B cell (primary cell): ENCODE measurements around the gene SLC22A12. TPM values are rescaled to one million over a fixed set of nuclear protein-coding genes. Genes with fewer than 3 reads are reported as not detected.

ENCODE experiments used
- ATAC-seq: fragments of 200-7000 bp; cut with Tn5 transposase; one replicate; pipeline ENCODE4 v1.10.0; 2021; ENCODE audit warnings: low read depth, mild to moderate bottlenecking, moderate number of reproducible peaks, moderate library complexity
- CTCF ChIA-PET: fragments of 350-600 bp; sonication (Branson Sonifier 250); formaldehyde crosslinking; loops from one replicate; lab custom pipeline; 2021; ENCODE audit warnings: antibody characterized with exemption, inconsistent platforms; lab: Charles Lee
- POLR2A ChIA-PET: fragments of 350-600 bp; sonication (Branson Sonifier 250); formaldehyde crosslinking; loops from one replicate; lab custom pipeline; 2021; ENCODE audit warnings: antibody characterized with exemption; lab: Charles Lee
- DNase-seq: peaks from one replicate; pipeline ENCODE4 v3.0.0; 2013
- H2AFZ ChIP-seq: 2 replicates; pipeline ENCODE4 v1.6.1; 2012; ENCODE audit warnings: mild to moderate bottlenecking, low read depth, low read length; ENCODE audit not compliant: insufficient read depth, poor library complexity, severe bottlenecking
- H3K27ac ChIP-seq, 2 donors: 1 replicate in 1 of 2; 2 replicates in 1 of 2; pipeline ENCODE4 v1.5.1; 2012 to 2013; ENCODE audit warnings: low read length in 2 of 2, mild to moderate bottlenecking in 2 of 2, moderate library complexity in 1 of 2
- H3K27me3 ChIP-seq, 4 experiments: fragments of 200-600 bp in 1 of 4; sonication (generic) in 1 of 4; replicated peaks in 1 of 4; 1 replicate in 2 of 4; 2 replicates in 2 of 4; pipeline versions ENCODE4 v1.6.1 to v1.7.0; 2013 to 2016; ENCODE audit warnings: low read length in 3 of 4, mild to moderate bottlenecking in 2 of 4, mixed read lengths in 1 of 4, moderate library complexity in 1 of 4; ENCODE audit not compliant: insufficient read depth in 4 of 4, control insufficient read depth in 3 of 4; ENCODE audit errors: control extremely low read depth in 1 of 4
- H3K36me3 ChIP-seq, 2 experiments: replicated peaks in 1 of 2; 1 replicate in 1 of 2; 2 replicates in 1 of 2; pipeline versions ENCODE4 v1.6.1 to v1.7.1; 2013; ENCODE audit warnings: low read length in 1 of 2; ENCODE audit not compliant: insufficient read depth in 2 of 2, control insufficient read depth in 1 of 2; ENCODE audit errors: control extremely low read depth in 1 of 2, extremely low read depth in 1 of 2
- H3K4me1 ChIP-seq, 2 donors: fragments of 200-600 bp in 1 of 2; sonication (generic) in 1 of 2; 1 replicate in 1 of 2; 2 replicates in 1 of 2; pipeline versions ENCODE4 v1.5.1 to v1.6.1; 2013 to 2017; ENCODE audit warnings: low read length in 2 of 2; ENCODE audit not compliant: control insufficient read depth in 2 of 2, insufficient read depth in 2 of 2
- H3K4me2 ChIP-seq: replicated peaks from 2 replicates; pipeline ENCODE3; 2012; ENCODE audit warnings: mild to moderate bottlenecking, low read depth, low read length; ENCODE audit not compliant: poor library complexity, severe bottlenecking
- H3K4me3 ChIP-seq, 5 experiments: fragments of 200-600 bp in 1 of 5; sonication (generic) in 1 of 5; 1 replicate in 3 of 5; 2 replicates in 2 of 5; pipeline versions ENCODE4 v1.5.1 to v1.7.0; 2011 to 2016; ENCODE audit warnings: low read length in 4 of 5, mild to moderate bottlenecking in 4 of 5, low read depth in 2 of 5, control low read depth in 1 of 5, moderate library complexity in 1 of 5; ENCODE audit not compliant: insufficient read depth in 1 of 5; ENCODE audit errors: control extremely low read depth in 1 of 5, extremely low read depth in 1 of 5
- H3K79me2 ChIP-seq: fragments of 200-600 bp; sonication (generic); one replicate; pipeline ENCODE4 v1.6.0; 2016; ENCODE audit warnings: low read length; ENCODE audit not compliant: control insufficient read depth, insufficient read depth
- H3K9ac ChIP-seq: fragments of 200-600 bp; sonication (generic); 2 replicates; pipeline ENCODE4 v1.6.1; 2017; ENCODE audit warnings: mild to moderate bottlenecking, low read length, moderate library complexity
- H3K9me3 ChIP-seq, 3 donors: one replicate each; pipeline versions ENCODE4 v1.6.1 to v1.7.1; 2013; ENCODE audit warnings: low read length in 2 of 3; ENCODE audit not compliant: control insufficient read depth in 2 of 3, insufficient read depth in 1 of 3; ENCODE audit errors: control extremely low read depth in 1 of 3
- H4K20me1 ChIP-seq: 2 replicates; pipeline ENCODE4 v1.6.0; 2012; ENCODE audit warnings: mild to moderate bottlenecking, low read length; ENCODE audit not compliant: insufficient read depth, control insufficient read depth, poor library complexity, severe bottlenecking
- H3K27ac Mint-ChIP-seq: one replicate; pipeline ENCODE4 v1.8.0; 2021; ENCODE audit warnings: mixed read lengths
- H3K27me3 Mint-ChIP-seq: one replicate; pipeline ENCODE4 v1.8.0; 2021; ENCODE audit warnings: mixed read lengths
- H3K4me1 Mint-ChIP-seq: one replicate; pipeline ENCODE4 v1.8.0; 2021; ENCODE audit warnings: mixed read lengths
- H3K4me3 Mint-ChIP-seq: one replicate; pipeline ENCODE4 v1.8.0; 2021; ENCODE audit warnings: mixed read lengths
- H3K9me3 Mint-ChIP-seq: one replicate; pipeline ENCODE4 v1.8.0; 2022; ENCODE audit warnings: mixed read lengths; ENCODE audit not compliant: insufficient read depth
- EZH2 ChIP-seq: IDR thresholded peaks from 2 replicates; pipeline ENCODE4 v1.6.1; 2012; ENCODE audit warnings: borderline replicate concordance, low read depth, mild to moderate bottlenecking, moderate library complexity, low read length; ENCODE audit not compliant: insufficient read depth, poor library complexity, severe bottlenecking
- WGBS: methylation state at CpG from one replicate; pipeline ENCODE4 v1.1.5; 2013; ENCODE audit warnings: missing lambda C conversion rate; ENCODE audit not compliant: insufficient coverage; 5-methylcytosine and 5-hydroxymethylcytosine counted together
- intact Hi-C: fragments of 100-400 bp; cut with micrococcal nuclease; formaldehyde crosslinking; loops from one replicate; pipeline ENCODE4 v1.10.0; 2022
- polyA plus RNA-seq: library from polyadenylated mRNA; depleted of rRNA; stranded (reverse); fragments of >200 nt; gene quantifications from 2 replicates; pipeline ENCODE4 v1.2.3, GENCODE V29; 2012
- total RNA-seq, 2 donors: library from RNA; stranded (reverse); fragments of 120-200 nt in 1 of 2; gene quantifications; 1 replicate in 1 of 2; 2 replicates in 1 of 2; pipeline versions ENCODE4 v1.2.3 to v1.2.4, GENCODE V29; 2013 to 2022
- TF ChIP-seq, protein P1 (sequence below): fragments of 200-600 bp; IDR thresholded peaks from one replicate; pipeline ENCODE4 v1.8.0; 2022; ENCODE audit warnings: antibody characterized with exemption, mild to moderate bottlenecking

The SLC22A12 gene
- total and polyA plus RNA-seq, 2 donors (not counting 1 experiment from before 2014, with no cell fraction given) = not detected

DNA sequence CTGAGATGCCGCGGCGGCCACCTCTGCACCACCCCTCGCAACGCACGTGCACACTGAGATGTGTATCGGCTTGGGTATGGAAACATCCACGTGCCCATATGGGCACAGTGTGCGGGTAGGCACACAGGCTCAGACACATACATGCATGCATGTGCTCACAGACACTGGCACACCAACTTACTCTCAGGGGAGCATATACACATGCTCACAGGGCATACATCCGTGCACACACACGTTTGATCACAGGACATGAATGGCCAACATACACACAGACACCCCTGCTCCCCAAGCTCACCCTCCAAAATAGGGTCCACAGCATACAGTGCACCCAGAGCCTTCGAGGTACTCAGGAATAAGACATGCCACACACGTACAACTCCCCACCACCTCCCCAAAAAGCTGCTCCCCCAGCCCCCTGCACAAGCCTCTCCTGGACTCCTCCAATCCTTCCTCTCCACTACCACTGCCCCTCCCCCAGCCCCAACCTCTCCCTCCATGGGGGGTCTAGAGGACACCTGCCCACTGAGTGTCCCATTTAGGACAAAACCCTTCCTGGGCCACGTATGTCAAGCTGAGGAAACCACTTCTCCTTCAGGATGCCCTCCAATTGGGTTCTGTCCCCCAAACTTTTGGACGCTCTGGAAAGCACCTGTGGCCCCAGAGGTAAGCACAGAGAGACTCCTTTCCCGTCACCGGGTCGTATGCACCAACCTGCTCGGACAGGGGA is 53.1 kb downstream of the SLC22A12 start:
- no peaks in the 10 kb centered on the region for H3K79me2 ChIP-seq
- no peaks in the 10 kb centered on the region for H3K9me3 Mint-ChIP-seq
- no peak for DNase-seq
- WGBS = 30% methylated on average over 19 of the region's 19 CpGs
- H3K27me3 Mint-ChIP-seq = peaks cover 36% of the 10 kb centered on the region
- intact Hi-C loops = no loop called here
- peaks cover 16 to 32% of the 10 kb centered on the region in 2 donors for H3K4me1 ChIP-seq
- H3K4me1 Mint-ChIP-seq = peaks cover 9% of the 10 kb centered on the region
- no peak overlapping the region for H2AFZ ChIP-seq
- H3K9me3 ChIP-seq = peaks cover 0 to 6% (median 0%) of the 10 kb centered on the region in 3 donors
- no peak overlapping the region for H3K9ac ChIP-seq
- ChIA-PET POLR2A (interaction anchor here (0.7 kb wide), 1 partner anchor 25 kb away, joined by 9 read pairs; no protein-coding TSS in a partner anchor), CTCF (interaction anchor here (1.0 to 1.3 kb wide), 2 partner anchors 15 to 199 kb away, joined by 3 read pairs; no protein-coding TSS in a partner anchor)
- peak overlapping the region; percentile 66 for H3K4me2 ChIP-seq
- no peak for ATAC-seq
- peak overlapping the region; percentile 62 for H3K27ac Mint-ChIP-seq
- H3K27me3 ChIP-seq = peaks cover 0 to 57% (median 36%) of the 10 kb centered on the region in 4 experiments
- no peaks in the 10 kb centered on the region for H3K36me3 ChIP-seq
- no peaks in the 10 kb centered on the region for H4K20me1 ChIP-seq
- no peak overlapping the region for H3K4me3 ChIP-seq
- no peak overlapping the region for H3K27ac ChIP-seq
- H3K4me3 Mint-ChIP-seq = peak overlapping the region; percentile 79
- TF ChIP-seq, protein P1, sequence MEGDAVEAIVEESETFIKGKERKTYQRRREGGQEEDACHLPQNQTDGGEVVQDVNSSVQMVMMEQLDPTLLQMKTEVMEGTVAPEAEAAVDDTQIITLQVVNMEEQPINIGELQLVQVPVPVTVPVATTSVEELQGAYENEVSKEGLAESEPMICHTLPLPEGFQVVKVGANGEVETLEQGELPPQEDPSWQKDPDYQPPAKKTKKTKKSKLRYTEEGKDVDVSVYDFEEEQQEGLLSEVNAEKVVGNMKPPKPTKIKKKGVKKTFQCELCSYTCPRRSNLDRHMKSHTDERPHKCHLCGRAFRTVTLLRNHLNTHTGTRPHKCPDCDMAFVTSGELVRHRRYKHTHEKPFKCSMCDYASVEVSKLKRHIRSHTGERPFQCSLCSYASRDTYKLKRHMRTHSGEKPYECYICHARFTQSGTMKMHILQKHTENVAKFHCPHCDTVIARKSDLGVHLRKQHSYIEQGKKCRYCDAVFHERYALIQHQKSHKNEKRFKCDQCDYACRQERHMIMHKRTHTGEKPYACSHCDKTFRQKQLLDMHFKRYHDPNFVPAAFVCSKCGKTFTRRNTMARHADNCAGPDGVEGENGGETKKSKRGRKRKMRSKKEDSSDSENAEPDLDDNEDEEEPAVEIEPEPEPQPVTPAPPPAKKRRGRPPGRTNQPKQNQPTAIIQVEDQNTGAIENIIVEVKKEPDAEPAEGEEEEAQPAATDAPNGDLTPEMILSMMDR = no peak
- no peak for TF ChIP-seq EZH2
